IPS-20b (cell line): ENCODE data around the gene ETF1.

Experiments
- H3K27ac ChIP-seq: one replicate; pipeline ENCODE4 v1.5.1; 2013; ENCODE audit warnings: low read length
- H3K27me3 ChIP-seq: 2 replicates; pipeline ENCODE4 v1.6.1; 2013; ENCODE audit warnings: mild to moderate bottlenecking, low read length, inconsistent platforms; ENCODE audit not compliant: insufficient read depth
- H3K36me3 ChIP-seq: 2 replicates; pipeline ENCODE4 v1.6.1; 2013; ENCODE audit warnings: low read depth, mild to moderate bottlenecking, inconsistent platforms, low read length, moderate library complexity; ENCODE audit not compliant: insufficient read depth
- H3K4me1 ChIP-seq: 2 replicates; pipeline ENCODE4 v1.6.1; 2013; ENCODE audit warnings: mild to moderate bottlenecking, control low read depth, inconsistent platforms, low read length, moderate library complexity; ENCODE audit not compliant: insufficient read depth
- H3K4me3 ChIP-seq: 2 replicates; pipeline ENCODE4 v1.5.1; 2013; ENCODE audit warnings: mild to moderate bottlenecking, low read length, inconsistent platforms
- H3K9ac ChIP-seq: 2 replicates; pipeline ENCODE4 v1.6.1; 2013; ENCODE audit warnings: low read depth, mild to moderate bottlenecking, inconsistent platforms, low read length, moderate library complexity
- H3K9me3 ChIP-seq: 2 replicates; pipeline ENCODE4 v1.6.1; 2013; ENCODE audit warnings: mild to moderate bottlenecking, low read depth, low read length, inconsistent platforms; ENCODE audit not compliant: insufficient read depth

Gene ETF1

GRCh38 chr5:138557677-138558076 lies 14.6 kb upstream of the ETF1 start:
- Histone ChIP-seq H3K27me3 (no peaks in the 10 kb centered on the region), H3K4me3 (no peak overlapping the region), H3K9me3 (no peaks in the 10 kb centered on the region), H3K4me1 (no peaks in the 10 kb centered on the region), H3K9ac (no peak overlapping the region), H3K27ac (no peak overlapping the region), H3K36me3 (peaks cover 92% of the 10 kb centered on the region)

- H3K4me3 ChIP-seq: no peak overlapping the region
- H3K27me3 ChIP-seq: no peaks in the 10 kb centered on the region
- no peaks in the 10 kb centered on the region for H3K9me3 ChIP-seq
- no peaks in the 10 kb centered on the region for H3K4me1 ChIP-seq
- H3K9ac ChIP-seq: no peak overlapping the region
- H3K27ac ChIP-seq: no peak overlapping the region
- peaks cover 59% of the 10 kb centered on the region for H3K36me3 ChIP-seq
Observed at GRCh38 chr5:138554143-138554542, 11.1 kb upstream of the ETF1 start.

GRCh38 chr5:138553437-138554095 lies 10.5 kb upstream of the ETF1 start:
- H3K4me1 ChIP-seq: no peaks in the 10 kb centered on the region
- peaks cover 53% of the 10 kb centered on the region for H3K36me3 ChIP-seq
- H3K27ac ChIP-seq: no peak overlapping the region

GRCh38 chr5:138552657-138553056 lies 9.6 kb upstream of the ETF1 start:
- no peak overlapping the region for H3K27ac ChIP-seq
- H3K36me3 ChIP-seq: peaks cover 44% of the 10 kb centered on the region
- no peak overlapping the region for H3K4me3 ChIP-seq
- H3K4me1 ChIP-seq: no peaks in the 10 kb centered on the region
- no peaks in the 10 kb centered on the region for H3K27me3 ChIP-seq
- H3K9me3 ChIP-seq: no peaks in the 10 kb centered on the region
- H3K9ac ChIP-seq: no peak overlapping the region

More at GRCh38 chr5:138553437-138554095, 10.5 kb upstream of the ETF1 start:
- Histone ChIP-seq H3K9ac (no peak overlapping the region), H3K9me3 (no peaks in the 10 kb centered on the region), H3K4me3 (no peak overlapping the region), H3K27me3 (no peaks in the 10 kb centered on the region)

- H3K36me3 ChIP-seq: peaks cover 16% of the 10 kb centered on the region
- no peak overlapping the region for H3K27ac ChIP-seq
- H3K4me1 ChIP-seq: no peaks in the 10 kb centered on the region; the same call in 1 of the 2 replicates
- no peak overlapping the region for H3K9ac ChIP-seq
- H3K27me3 ChIP-seq: no peaks in the 10 kb centered on the region
- H3K9me3 ChIP-seq: no peaks in the 10 kb centered on the region
- no peak overlapping the region for H3K4me3 ChIP-seq
Observed at GRCh38 chr5:138549414-138549813, 6.4 kb upstream of the ETF1 start.

- no peaks in the 10 kb centered on the region for H3K27me3 ChIP-seq
- no peak overlapping the region for H3K9ac ChIP-seq
- peaks cover 8% of the 10 kb centered on the region; the same call in 1 of the 2 replicates for H3K4me1 ChIP-seq
- H3K36me3 ChIP-seq: peaks cover 12% of the 10 kb centered on the region
- no peak overlapping the region for H3K27ac ChIP-seq
- no peaks in the 10 kb centered on the region for H3K9me3 ChIP-seq
- no peak overlapping the region for H3K4me3 ChIP-seq
Observed at GRCh38 chr5:138545919-138546562, 3.0 kb upstream of the ETF1 start.

- H3K27ac ChIP-seq: no peak overlapping the region
- peak overlapping the region; percentile 95 for H3K4me3 ChIP-seq
- H3K9ac ChIP-seq: peak overlapping the region; percentile 96
- no peaks in the 10 kb centered on the region for H3K9me3 ChIP-seq
- no peaks in the 10 kb centered on the region for H3K27me3 ChIP-seq
- H3K36me3 ChIP-seq: peaks cover 28% of the 10 kb centered on the region
- H3K4me1 ChIP-seq: peaks cover 9% of the 10 kb centered on the region; the same call in 1 of the 2 replicates
Observed at GRCh38 chr5:138544181-138545134, 1.4 kb upstream of the ETF1 start.

GRCh38 chr5:138543730-138544104 lies 681 bp upstream of the ETF1 start:
- peak overlapping the region; percentile 96 for H3K9ac ChIP-seq
- peak overlapping the region; percentile 95 for H3K4me3 ChIP-seq
- H3K36me3 ChIP-seq: peaks cover 35% of the 10 kb centered on the region
- H3K4me1 ChIP-seq: peaks cover 9% of the 10 kb centered on the region; the same call in 1 of the 2 replicates
- no peaks in the 10 kb centered on the region for H3K9me3 ChIP-seq
- H3K27ac ChIP-seq: peak overlapping the region; percentile 83
- H3K27me3 ChIP-seq: no peaks in the 10 kb centered on the region

GRCh38 chr5:138542180-138542955 lies 668 bp downstream of the ETF1 start:
- peak overlapping the region; percentile 90 for H3K27ac ChIP-seq
- H3K4me1 ChIP-seq: peaks cover 9% of the 10 kb centered on the region; the same call in 1 of the 2 replicates
- no peaks in the 10 kb centered on the region for H3K9me3 ChIP-seq
- peak overlapping the region; percentile 95 for H3K4me3 ChIP-seq
- peaks cover 40% of the 10 kb centered on the region for H3K36me3 ChIP-seq
- peak overlapping the region; percentile 99 for H3K9ac ChIP-seq
- H3K27me3 ChIP-seq: no peaks in the 10 kb centered on the region

- H3K27ac ChIP-seq: no peak overlapping the region
- peaks cover 46% of the 10 kb centered on the region for H3K36me3 ChIP-seq
- H3K4me1 ChIP-seq: peaks cover 9% of the 10 kb centered on the region; the same call in 1 of the 2 replicates
Observed at GRCh38 chr5:138541511-138542179, 1.4 kb downstream of the ETF1 start.

More at GRCh38 chr5:138541511-138542179, 1.4 kb downstream of the ETF1 start:
- peak overlapping the region; percentile 99 for H3K9ac ChIP-seq
- H3K4me3 ChIP-seq: peak overlapping the region; percentile 95
- no peaks in the 10 kb centered on the region for H3K27me3 ChIP-seq
- H3K9me3 ChIP-seq: no peaks in the 10 kb centered on the region
